SJSA1 (cell line): ENCODE results near the gene NUAK1. TPM values are rescaled to one million over a fixed set of nuclear protein-coding genes. Genes with fewer than 3 reads are reported as not detected.

Experiments used
- DNase-seq, 2 experiments: peaks; one replicate each; pipeline ENCODE4 v3.0.0-alpha.2; 2015 to 2020; ENCODE audit warnings: low spot score in 2 of 2, low read depth in 1 of 2
- H3K27ac ChIP-seq: fragments of 250-450 bp; sonication (Bioruptor Pico); 2 replicates; pipeline ENCODE4 v1.5.1; 2020; ENCODE audit warnings: mild to moderate bottlenecking, moderate library complexity
- H3K27me3 ChIP-seq: fragments of 250-450 bp; sonication (Bioruptor Pico); replicated peaks from 2 replicates; pipeline ENCODE4 v1.5.1; 2020; ENCODE audit warnings: mild to moderate bottlenecking, moderate library complexity
- H3K36me3 ChIP-seq: fragments of 250-450 bp; sonication (Bioruptor Pico); 2 replicates; pipeline ENCODE4 v1.5.1; 2020; ENCODE audit warnings: mild to moderate bottlenecking
- H3K4me1 ChIP-seq: fragments of 250-450 bp; sonication (Bioruptor Pico); replicated peaks from 2 replicates; pipeline ENCODE4 v1.6.1; 2021; ENCODE audit warnings: mild to moderate bottlenecking
- H3K4me3 ChIP-seq: fragments of 250-450 bp; sonication (Bioruptor Pico); 2 replicates; pipeline ENCODE4 v1.5.1; 2020; ENCODE audit warnings: mild to moderate bottlenecking
- H3K9me3 ChIP-seq: fragments of 250-450 bp; sonication (Bioruptor Pico); replicated peaks from 2 replicates; pipeline ENCODE4 v1.5.1; 2020; ENCODE audit warnings: mild to moderate bottlenecking
- total RNA-seq: library from RNA; depleted of rRNA; stranded (reverse); fragments of >200 nt; shearing (Covaris generic); gene quantifications from 2 replicates; pipeline ENCODE4 v1.2.3, GENCODE V29; 2014

Gene NUAK1
- total RNA-seq, 1 experiment from 2014 or later = 60.6 TPM

- Histone ChIP-seq H3K9me3 (no peaks in the 10 kb centered on the region), H3K4me1 (peaks cover 38% of the 10 kb centered on the region), H3K27ac (peak overlapping the region; percentile 83), H3K4me3 (no peak overlapping the region), H3K36me3 (peaks cover 34% of the 10 kb centered on the region), H3K27me3 (no peaks in the 10 kb centered on the region)
- peak; percentile 52 to 57 for DNase-seq
Observed at GRCh38 chr12:106106892-106107291, 31.9 kb downstream of the NUAK1 start.

GRCh38 chr12:106106061-106106566 is 32.6 kb downstream of the NUAK1 start:
- no peak for DNase-seq
- Histone ChIP-seq H3K9me3 (no peaks in the 10 kb centered on the region), H3K27me3 (no peaks in the 10 kb centered on the region), H3K4me1 (peaks cover 37% of the 10 kb centered on the region), H3K4me3 (no peak overlapping the region), H3K36me3 (peaks cover 41% of the 10 kb centered on the region), H3K27ac (0 out of 2 replicates have a peak overlapping the region, but pooled peaks have one; percentile 83)

GRCh38 chr12:106101803-106102202 is 37.0 kb downstream of the NUAK1 start:
- DNase-seq = no peak
- Histone ChIP-seq H3K27ac (no peak overlapping the region), H3K27me3 (no peaks in the 10 kb centered on the region), H3K9me3 (no peaks in the 10 kb centered on the region), H3K4me3 (no peak overlapping the region), H3K4me1 (peaks cover 19% of the 10 kb centered on the region), H3K36me3 (peaks cover 65% of the 10 kb centered on the region)

- no peaks in the 10 kb centered on the region for H3K9me3 ChIP-seq
- peaks cover 58% of the 10 kb centered on the region for H3K36me3 ChIP-seq
- H3K4me1 ChIP-seq = peaks cover 28% of the 10 kb centered on the region
- H3K27me3 ChIP-seq = no peaks in the 10 kb centered on the region
- H3K4me3 ChIP-seq = no peak overlapping the region
- no peak overlapping the region for H3K27ac ChIP-seq
- no peak for DNase-seq
Observed at GRCh38 chr12:106098691-106099200, 40.0 kb downstream of the NUAK1 start.

GRCh38 chr12:106097011-106097410 is 41.7 kb downstream of the NUAK1 start:
- Histone ChIP-seq H3K27me3 (no peaks in the 10 kb centered on the region), H3K4me3 (no peak overlapping the region), H3K9me3 (no peaks in the 10 kb centered on the region), H3K27ac (no peak overlapping the region), H3K36me3 (peaks cover 56% of the 10 kb centered on the region), H3K4me1 (peaks cover 45% of the 10 kb centered on the region)
- no peak for DNase-seq

- H3K36me3 ChIP-seq = peaks cover 51% of the 10 kb centered on the region
- H3K4me1 ChIP-seq = peaks cover 51% of the 10 kb centered on the region
- no peak overlapping the region for H3K27ac ChIP-seq
- no peak overlapping the region for H3K4me3 ChIP-seq
- peak in 1 of 2 experiments; percentile 32 for DNase-seq
- no peaks in the 10 kb centered on the region for H3K9me3 ChIP-seq
- no peaks in the 10 kb centered on the region for H3K27me3 ChIP-seq
Observed at GRCh38 chr12:106096376-106096775, 42.4 kb downstream of the NUAK1 start.

- Histone ChIP-seq H3K27me3 (no peaks in the 10 kb centered on the region), H3K27ac (peak overlapping the region; percentile 51), H3K4me3 (no peak overlapping the region), H3K9me3 (no peaks in the 10 kb centered on the region), H3K36me3 (peaks cover 34% of the 10 kb centered on the region), H3K4me1 (peaks cover 72% of the 10 kb centered on the region)
- DNase-seq = peak in 1 of 2 experiments; percentile 50
Observed at GRCh38 chr12:106094304-106094703, 44.5 kb downstream of the NUAK1 start.

- Histone ChIP-seq H3K36me3 (peaks cover 32% of the 10 kb centered on the region), H3K9me3 (no peaks in the 10 kb centered on the region), H3K4me3 (no peak overlapping the region), H3K27ac (peak overlapping the region; percentile 51; the same call in 1 of the 2 replicates), H3K4me1 (peaks cover 73% of the 10 kb centered on the region), H3K27me3 (no peaks in the 10 kb centered on the region)
- no peak for DNase-seq
Observed at GRCh38 chr12:106093246-106093645, 45.5 kb downstream of the NUAK1 start.

- H3K4me3 ChIP-seq = no peak overlapping the region
- H3K4me1 ChIP-seq = peaks cover 62% of the 10 kb centered on the region
- H3K9me3 ChIP-seq = no peaks in the 10 kb centered on the region
- no peaks in the 10 kb centered on the region for H3K27me3 ChIP-seq
- H3K36me3 ChIP-seq = peaks cover 30% of the 10 kb centered on the region
- peak overlapping the region; percentile 68 for H3K27ac ChIP-seq
- DNase-seq = no peak
Observed at GRCh38 chr12:106091446-106091820, 47.3 kb downstream of the NUAK1 start.

- Histone ChIP-seq H3K4me1 (peaks cover 59% of the 10 kb centered on the region), H3K4me3 (no peak overlapping the region), H3K27ac (peak overlapping the region; percentile 68), H3K9me3 (no peaks in the 10 kb centered on the region), H3K27me3 (no peaks in the 10 kb centered on the region), H3K36me3 (peaks cover 29% of the 10 kb centered on the region)
- DNase-seq = peak; percentile 78 to 80
Observed at GRCh38 chr12:106090591-106091445, 47.9 kb downstream of the NUAK1 start.

- peaks cover 23% of the 10 kb centered on the region for H3K36me3 ChIP-seq
- no peak overlapping the region for H3K4me3 ChIP-seq
- no peaks in the 10 kb centered on the region for H3K27me3 ChIP-seq
- H3K4me1 ChIP-seq = peaks cover 67% of the 10 kb centered on the region
- no peak for DNase-seq
- peak overlapping the region; percentile 68; the same call in 1 of the 2 replicates for H3K27ac ChIP-seq
- H3K9me3 ChIP-seq = no peaks in the 10 kb centered on the region
Observed at GRCh38 chr12:106089935-106090334, 48.8 kb downstream of the NUAK1 start.

GRCh38 chr12:106088811-106089485 is 49.8 kb downstream of the NUAK1 start:
- Histone ChIP-seq H3K27me3 (no peaks in the 10 kb centered on the region), H3K9me3 (no peaks in the 10 kb centered on the region), H3K27ac (no peak overlapping the region), H3K36me3 (peaks cover 23% of the 10 kb centered on the region), H3K4me1 (peaks cover 66% of the 10 kb centered on the region), H3K4me3 (no peak overlapping the region)
- no peak for DNase-seq

- no peak for DNase-seq
- Histone ChIP-seq H3K4me3 (no peak overlapping the region), H3K27ac (no peak overlapping the region), H3K27me3 (no peaks in the 10 kb centered on the region), H3K36me3 (peaks cover 23% of the 10 kb centered on the region), H3K4me1 (peaks cover 64% of the 10 kb centered on the region), H3K9me3 (no peaks in the 10 kb centered on the region)
Observed at GRCh38 chr12:106088246-106088808, 50.4 kb downstream of the NUAK1 start.
